K562 (cell line): ENCODE measurements around the gene BTBD3. TPM values are rescaled to one million over a fixed set of nuclear protein-coding genes. Genes with fewer than 3 reads are reported as not detected.

Experiments
- ATAC-seq: fragments of 200-7000 bp; cut with Tn5 transposase; 3 replicates; pipeline ENCODE4 v1.9.1; 2020; ENCODE audit warnings: moderate library complexity
- BruUV-seq: library from RNA; stranded (reverse); fragments of 400-500 nt; replicated peaks from 2 replicates; lab custom pipeline; 2021; lab: Mats Ljungman, UMichigan
- CTCF ChIA-PET: fragments of 300-600 bp; formaldehyde crosslinking; extraction: SDS; loops from one replicate; lab custom pipeline; 2021; ENCODE audit warnings: low intra/inter-chr PET ratio; lab: Yijun Ruan, JAX
- POLR2A ChIA-PET: fragments of 300-600, 350-650 bp; sonication (Branson Sonifier 250); formaldehyde crosslinking; extraction: SDS; loops from one replicate; lab custom pipeline; 2021; ENCODE audit warnings: antibody characterized with exemption, inconsistent platforms; lab: Yijun Ruan, JAX
- DNase-seq, 4 experiments: peaks; one replicate each; pipeline versions ENCODE4 v3.0.0 to v3.0.0-alpha.2; 2011 to 2018; ENCODE audit warnings: low spot score in 3 of 4, mixed read lengths in 3 of 4; ENCODE audit errors: extremely low read depth in 1 of 4
- FAIRE-seq: peaks from 2 replicates; lab custom pipeline; 2011; peaks lifted over from hg19 to GRCh38; lab: Jason Lieb, UNC
- H2AFZ ChIP-seq: 2 replicates; pipeline ENCODE4 v1.6.0; 2011; ENCODE audit warnings: low read depth, low read length, control low read depth, inconsistent platforms
- H3K27ac ChIP-seq: fragments of 200-600 bp; 3 replicates; pipeline ENCODE4 v1.8.0; 2011; ENCODE audit warnings: low read depth, mild to moderate bottlenecking, control low read depth, inconsistent platforms, low read length, moderate library complexity, mixed read lengths; ENCODE audit errors: extremely low read depth
- H3K27me3 ChIP-seq, 2 experiments: fragments of 300-600 bp in 1 of 2; 2 replicates in 1 of 2; 3 replicates in 1 of 2; pipeline versions ENCODE4 v1.6.0 to v1.8.0; 2011; ENCODE audit warnings: inconsistent platforms in 2 of 2, low read length in 2 of 2, mild to moderate bottlenecking in 1 of 2, mixed read lengths in 1 of 2, moderate library complexity in 1 of 2; ENCODE audit not compliant: control insufficient read depth in 2 of 2, insufficient read depth in 2 of 2
- H3K36me3 ChIP-seq: fragments of 300-600 bp; 3 replicates; pipeline ENCODE4 v1.8.0; 2011; ENCODE audit warnings: mild to moderate bottlenecking, low read length, inconsistent platforms; ENCODE audit not compliant: control insufficient read depth, insufficient read depth
- H3K4me1 ChIP-seq, 2 experiments: fragments of 200-600 bp in 1 of 2; replicated peaks in 1 of 2; 2 replicates in 1 of 2; 3 replicates in 1 of 2; pipeline versions ENCODE4 v1.5.1 to v1.8.0; 2011; ENCODE audit warnings: inconsistent platforms in 2 of 2, low read length in 2 of 2, mild to moderate bottlenecking in 1 of 2, mixed read lengths in 1 of 2, moderate library complexity in 1 of 2; ENCODE audit not compliant: control insufficient read depth in 2 of 2, insufficient read depth in 2 of 2
- H3K4me2 ChIP-seq: 2 replicates; pipeline ENCODE4 v1.6.1; 2011; ENCODE audit warnings: low read length, control low read depth, inconsistent platforms, mixed read lengths; ENCODE audit not compliant: insufficient read depth
- H3K4me3 ChIP-seq: fragments of 200-600 bp; sonication (generic), shearing (Covaris generic); 2 replicates; pipeline ENCODE4 v1.5.1; 2016; ENCODE audit warnings: control low read depth, inconsistent platforms
- H3K79me2 ChIP-seq: fragments of 200-600 bp; 3 replicates; pipeline ENCODE4 v1.8.0; 2011; ENCODE audit warnings: low read length, inconsistent platforms; ENCODE audit not compliant: control insufficient read depth, insufficient read depth
- H3K9ac ChIP-seq, 2 experiments: 2 replicates each; pipeline versions ENCODE4 v1.6.0 to v1.6.1; 2011; ENCODE audit warnings: low read depth in 2 of 2, low read length in 2 of 2, control low read depth in 1 of 2, inconsistent platforms in 1 of 2, mild to moderate bottlenecking in 1 of 2, mixed read lengths in 1 of 2; ENCODE audit not compliant: insufficient read depth in 1 of 2
- H3K9me1 ChIP-seq: one replicate; pipeline ENCODE4 v1.6.0; 2011; ENCODE audit warnings: inconsistent platforms, mild to moderate bottlenecking, low read length, moderate library complexity; ENCODE audit not compliant: control insufficient read depth, insufficient read depth
- H3K9me3 ChIP-seq: replicated peaks from 2 replicates; pipeline ENCODE4 v1.5.1; 2011; ENCODE audit warnings: low read depth, low read length, inconsistent platforms; ENCODE audit not compliant: control insufficient read depth, insufficient read depth
- H4K20me1 ChIP-seq: replicated peaks from 2 replicates; pipeline ENCODE4 v1.6.1; 2011; ENCODE audit warnings: low read length, inconsistent platforms, mixed read lengths; ENCODE audit not compliant: control insufficient read depth, insufficient read depth
- ARID2 ChIP-seq: fragments of 450-650 bp; IDR thresholded peaks from 2 replicates; pipeline ENCODE4 v1.6.1; 2017; ENCODE audit warnings: antibody characterized with exemption, mild to moderate bottlenecking
- IRF2 ChIP-seq: sonication (generic); formaldehyde crosslinking; IDR thresholded peaks from 2 replicates; pipeline ENCODE4 v1.8.1; 2022; ENCODE audit warnings: mild to moderate bottlenecking, missing genetic modification reagents
- SMARCB1 ChIP-seq: IDR thresholded peaks from 2 replicates; pipeline ENCODE4 v1.6.1; 2011; ENCODE audit warnings: improper control_type of control experiment, low read depth; ENCODE audit not compliant: insufficient read length
- SNRNP70 ChIP-seq: fragments of 200-400 bp; formaldehyde crosslinking; optimal IDR thresholded peaks from 2 replicates; pipeline ENCODE3; 2017; ENCODE audit warnings: low read depth, low read length
- ZNF507 ChIP-seq: conservative IDR thresholded peaks from 2 replicates; pipeline ENCODE4 v1.6.1; 2017; ENCODE audit warnings: missing genetic modification characterization, missing compliant biosample characterization
- ZNF583 ChIP-seq: fragments of 250-450 bp; sonication (Bioruptor Pico); IDR thresholded peaks from 2 replicates; pipeline ENCODE4 v1.4.0; 2020
- ZNF668 ChIP-seq: fragments of 250-450 bp; sonication (Bioruptor Pico); IDR thresholded peaks from 2 replicates; pipeline ENCODE4 v1.8.0; 2022; ENCODE audit warnings: mild to moderate bottlenecking, inconsistent platforms
- WGBS: fragments of 100-300 bp; shearing (Covaris generic); methylation state at CpG from one replicate; pipeline ENCODE4 v1.1.6; 2016; ENCODE audit warnings: low coverage, mixed read lengths; ENCODE audit not compliant: insufficient coverage; ENCODE audit errors: missing lambda C conversion rate; 5-methylcytosine and 5-hydroxymethylcytosine counted together
- in situ Hi-C: fragments of 300-500 bp; cut with MboI; formaldehyde crosslinking; loops from 4 replicates; pipeline ENCODE4 v1.15.0; 2018; ENCODE audit warnings: inconsistent platforms, mixed read lengths
- intact Hi-C: fragments of 100-400 bp; cut with micrococcal nuclease; formaldehyde crosslinking; loops from 2 replicates; pipeline ENCODE4 v1.14.2; 2022
- polyA plus RNA-seq, 8 experiments: library from polyadenylated mRNA; depleted of rRNA in 4 of 8; stranded (reverse) in 5 of 8; unstranded in 3 of 8; fragments of >200 nt; fragmentation: Nextera tagmentation in 2 of 8; fragmentation: Illumina TruSeq in 1 of 8; extraction: Ambion mirVana in 2 of 8; extraction: Trizol in 1 of 8; gene quantifications; 2 replicates each; pipeline versions ENCODE4 v1.2.1 to v1.2.3, GENCODE V29; 2011 to 2014; ENCODE audit warnings: inconsistent platforms in 1 of 8, missing spikeins in 1 of 8
- total RNA-seq, 7 experiments: library from RNA; depleted of rRNA in 6 of 7; stranded (reverse); fragments of >200 nt in 6 of 7; fragmentation: Illumina TruSeq in 2 of 7; extraction: Trizol in 2 of 7; gene quantifications; 2 replicates each; pipeline versions ENCODE4 v1.2.1 to v1.2.3, GENCODE V29; 2011 to 2021; ENCODE audit warnings: low replicate concordance in 1 of 7

Gene BTBD3
- total and polyA plus RNA-seq, 9 of the 15 experiments (the other 6 are each of a cell fraction or from before 2014, with no cell fraction given) = 1.8 to 11.4 (median 6.4) TPM

GRCh38 chr20:11957911-11958310 is 40.2 kb downstream of the BTBD3 start (continued):
- TF ChIP-seq IRF2 (CRISPR knock-in tag) (no peak), SMARCB1 (no peak), ARID2 (no peak), ZNF507 (tag) (no peak)

- ChIA-PET CTCF (no interaction called here), POLR2A (interaction anchor here (0.6 kb wide), 1 partner anchor 14 kb away, joined by 3 read pairs; no protein-coding TSS in a partner anchor)
- Histone ChIP-seq H3K4me2 (no peak overlapping the region), H3K9me3 (no peaks in the 10 kb centered on the region), H3K36me3 (no peaks in the 10 kb centered on the region), H3K27ac (no peak overlapping the region), H2AFZ (no peak overlapping the region), H3K4me3 (no peak overlapping the region), H4K20me1 (no peaks in the 10 kb centered on the region), H3K9me1 (no peaks in the 10 kb centered on the region)
- no peak for ATAC-seq
- WGBS = 2% methylated on average over 20 of the region's 24 CpGs
- in situ Hi-C loops (no loop called here), intact Hi-C loops (no loop called here)
- no peak for FAIRE-seq
- no peak for DNase-seq
- no peak for TF ChIP-seq ZNF668
- TF ChIP-seq SNRNP70 = no peak
- no peak for TF ChIP-seq ZNF583 (CRISPR knock-in tag)
- TF ChIP-seq, all 486 proteins: peak for 0
- H3K27me3 ChIP-seq = no peaks in the 10 kb centered on the region
- H3K79me2 ChIP-seq = no peaks in the 10 kb centered on the region
- BruUV-seq = no TSS peak
- no peaks in the 10 kb centered on the region for H3K4me1 ChIP-seq
- no peak overlapping the region for H3K9ac ChIP-seq
Observed at GRCh38 chr20:11958855-11959254, 41.2 kb downstream of the BTBD3 start.
